Dedifferentiated amniotic fluid mesenchymal stem cell (primary cell): ENCODE measurements around the gene NPAS1.

Experiments
- DNase-seq: peaks from one replicate; pipeline ENCODE4 v3.0.0-alpha.2; 2016; ENCODE audit errors: extremely low spot score

Gene NPAS1

GRCh38 chr19:47020132-47020805, 632 bp downstream of the NPAS1 start:
- DNase-seq = no peak

- DNase-seq = no peak
Observed at GRCh38 chr19:47020992-47021496, 1.4 kb downstream of the NPAS1 start.

- no peak for DNase-seq
Observed at GRCh38 chr19:47021536-47022139, 2.0 kb downstream of the NPAS1 start.

GRCh38 chr19:47022140-47022536, 2.5 kb downstream of the NPAS1 start:
- no peak for DNase-seq

GRCh38 chr19:47022541-47023447, 3.2 kb downstream of the NPAS1 start:
- DNase-seq = no peak

GRCh38 chr19:47023448-47023794, 3.8 kb downstream of the NPAS1 start:
- no peak for DNase-seq

- no peak for DNase-seq
Observed at GRCh38 chr19:47024502-47024901, 4.9 kb downstream of the NPAS1 start.

- DNase-seq = no peak
Observed at GRCh38 chr19:47026156-47026555, 6.5 kb downstream of the NPAS1 start.

GRCh38 chr19:47026889-47027288, 7.3 kb downstream of the NPAS1 start:
- DNase-seq = no peak

- no peak for DNase-seq
Observed at GRCh38 chr19:47027586-47028088, 8.0 kb downstream of the NPAS1 start.

GRCh38 chr19:47028195-47028601, 8.6 kb downstream of the NPAS1 start:
- DNase-seq = no peak

- DNase-seq = no peak
Observed at GRCh38 chr19:47032171-47032811, 12.7 kb downstream of the NPAS1 start.

GRCh38 chr19:47035127-47036096, 15.8 kb downstream of the NPAS1 start:
- peak; percentile 73 for DNase-seq

GRCh38 chr19:47036097-47036651, 16.5 kb downstream of the NPAS1 start:
- no peak for DNase-seq

- no peak for DNase-seq
Observed at GRCh38 chr19:47037766-47038165, 18.1 kb downstream of the NPAS1 start.

- DNase-seq = no peak
Observed at GRCh38 chr19:47039239-47039874, 19.7 kb downstream of the NPAS1 start.

- DNase-seq = no peak
Observed at GRCh38 chr19:47040869-47041268, 21.2 kb downstream of the NPAS1 start.

GRCh38 chr19:47044946-47045866, 25.6 kb downstream of the NPAS1 start:
- DNase-seq = no peak
